Measurements from ENCODE around the gene DENND2C.

The DENND2C gene

DNA sequence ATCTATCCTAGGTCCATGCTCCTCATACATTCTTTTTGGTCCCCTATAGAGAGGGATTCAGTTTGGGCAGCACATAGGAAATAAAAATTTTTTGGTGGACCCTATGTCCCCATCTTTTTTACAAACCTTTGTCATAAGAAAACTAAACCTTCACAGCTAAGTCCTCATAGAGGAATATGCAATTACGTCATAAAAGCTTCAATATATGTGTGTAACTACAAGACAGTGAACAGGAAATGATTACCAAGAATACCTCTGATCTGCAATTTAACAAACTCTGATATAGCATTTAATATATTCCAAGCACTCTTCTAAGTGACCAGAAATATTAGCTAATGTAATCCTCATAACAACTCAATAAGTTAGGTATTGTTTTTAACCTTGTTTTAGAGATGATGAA is 6.3 kb upstream of the DENND2C start:
- DNase-seq (ENCODE audit: low read depth): no peak

DNA sequence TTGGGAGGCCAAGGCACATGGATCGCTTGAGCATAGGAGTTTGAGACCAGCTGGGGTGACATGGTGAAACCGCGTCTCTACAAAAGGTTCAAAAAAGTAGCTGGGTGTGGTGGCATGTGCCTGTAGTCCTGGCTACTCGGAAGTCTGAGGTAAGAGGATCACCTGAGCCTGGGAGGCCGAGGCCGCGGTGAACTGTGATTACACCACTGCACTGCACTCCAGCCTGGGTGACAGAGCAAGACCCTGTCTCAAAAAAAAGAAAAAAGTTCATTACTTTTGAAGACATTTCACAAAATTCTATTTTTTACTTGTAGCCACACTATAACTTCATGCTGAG is 2.1 kb upstream of the DENND2C start:
- no peak for DNase-seq (ENCODE audit: low read depth)

DNA sequence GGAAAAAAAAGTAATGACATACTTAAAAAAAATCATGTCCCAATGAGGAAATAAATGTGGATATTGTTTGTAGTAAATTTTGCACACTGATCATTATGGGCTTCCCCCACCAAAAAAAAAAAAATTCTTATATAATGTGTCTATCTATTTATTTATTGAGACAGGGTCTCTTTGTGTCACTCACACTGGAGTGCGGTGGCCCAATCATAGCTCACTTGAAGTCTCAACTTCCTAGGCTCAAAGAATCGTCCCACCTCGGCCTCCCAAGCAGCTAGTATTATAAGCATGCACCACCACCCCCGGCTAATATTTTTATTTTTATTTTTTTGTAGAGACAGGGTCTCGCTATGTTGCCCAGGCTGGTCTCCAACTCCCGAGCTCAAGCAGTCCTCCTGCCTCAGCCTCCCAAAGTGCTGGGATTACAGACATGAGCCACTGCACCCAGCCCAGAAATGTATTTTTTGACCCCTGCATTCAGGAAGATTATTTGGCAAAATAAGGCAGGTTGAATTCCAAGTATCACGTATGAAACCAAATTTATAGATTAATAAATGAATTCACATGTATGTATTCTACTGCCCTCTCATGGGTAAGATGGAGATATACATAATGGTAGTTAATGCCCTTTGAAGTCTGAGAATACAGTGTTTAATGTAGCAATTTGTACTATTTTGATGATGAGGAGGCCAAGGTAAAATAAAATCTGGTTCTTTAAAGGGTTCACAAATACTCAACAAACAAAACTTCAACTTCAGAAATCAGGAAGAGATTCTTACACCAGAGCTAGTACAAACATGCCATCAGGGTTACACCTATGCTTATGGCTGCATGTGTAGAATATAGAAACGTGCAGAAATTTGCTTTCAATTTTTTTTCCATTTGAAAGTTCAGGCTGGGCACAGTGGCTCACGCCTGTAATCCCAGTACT is 1.4 kb upstream of the DENND2C start:
- peak; percentile 9 for DNase-seq (ENCODE audit: low read depth)

DNA sequence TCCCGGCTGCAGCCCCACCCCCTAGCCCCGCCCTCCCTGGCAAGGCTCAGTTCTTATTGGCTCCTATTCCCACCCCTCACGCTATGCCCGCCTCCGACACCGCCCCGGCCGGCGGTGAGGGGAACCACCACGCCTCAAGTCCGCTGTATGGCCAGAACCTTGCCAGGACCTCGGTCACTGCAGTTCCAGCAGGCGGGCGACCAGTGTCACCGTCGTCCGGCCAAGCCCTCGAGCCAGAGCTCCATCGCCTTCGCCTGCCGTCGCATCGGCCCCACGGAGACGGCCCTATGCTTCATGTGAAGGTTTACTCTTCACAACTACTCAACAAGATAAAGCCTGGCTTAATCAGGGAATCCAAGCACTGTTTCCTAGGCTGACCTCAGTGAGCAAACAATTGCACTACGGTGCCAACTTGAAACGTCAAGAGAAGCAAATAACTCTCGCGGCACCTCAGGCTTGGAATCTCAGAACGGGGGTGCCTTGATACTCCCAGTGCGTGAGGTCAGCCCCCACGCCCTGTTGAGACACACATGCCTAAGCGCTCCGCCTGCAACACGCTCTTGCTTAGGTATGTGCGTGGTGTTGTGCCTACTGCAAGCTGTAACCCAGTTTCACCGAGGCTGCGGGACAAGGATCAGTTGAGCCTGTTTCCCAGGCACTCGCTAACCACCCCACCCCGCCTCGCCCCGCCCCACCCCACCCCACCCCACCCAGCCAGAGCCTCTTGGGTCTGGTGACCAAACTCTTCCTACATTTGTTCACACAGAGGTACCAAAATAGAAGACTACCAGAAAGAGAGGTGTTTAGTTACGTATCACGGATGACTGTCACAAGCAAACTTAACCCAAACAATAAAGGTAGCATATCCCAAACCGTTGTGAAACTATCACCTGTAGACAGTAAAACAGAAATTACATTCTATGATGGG is 498 bp upstream of the DENND2C start:
- peak; percentile 89 for DNase-seq (ENCODE audit: low read depth)

DNA sequence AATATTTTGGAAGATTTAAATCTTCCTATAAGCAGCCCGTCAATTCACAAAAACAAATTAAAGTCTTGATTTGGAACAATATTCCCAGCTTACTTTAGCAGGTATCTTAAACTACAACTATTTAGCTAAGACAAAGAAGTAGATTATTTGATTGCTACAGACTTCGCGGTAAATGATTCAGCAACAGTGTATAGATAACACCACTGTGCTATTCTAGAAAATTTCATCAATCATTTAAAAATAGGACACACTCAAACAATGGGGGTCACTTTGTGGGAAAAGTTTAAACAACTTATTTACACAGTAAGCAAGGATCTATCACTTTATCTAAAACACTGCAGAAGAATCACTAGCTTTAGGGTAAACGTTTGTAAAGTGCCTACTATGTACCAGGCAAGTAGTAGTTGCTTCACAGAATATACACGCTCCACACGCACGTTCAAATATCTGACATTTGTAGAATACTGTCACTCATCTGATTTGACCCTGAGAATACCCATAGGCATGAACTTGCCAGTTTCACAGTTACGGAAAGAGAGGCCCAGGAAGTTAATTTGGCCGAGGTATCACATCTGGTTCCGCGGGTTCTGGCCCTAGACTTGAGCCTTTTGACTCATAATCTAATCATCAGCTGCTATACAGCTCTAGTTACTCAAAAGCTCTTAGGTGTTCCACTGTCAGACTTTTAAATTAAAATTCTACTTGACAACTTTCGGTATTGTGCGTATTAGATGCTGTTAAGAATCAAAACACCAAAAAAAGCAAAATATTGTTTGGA is 876 bp downstream of the DENND2C start:
- peak; percentile 19 for DNase-seq (ENCODE audit: low read depth)

DNA sequence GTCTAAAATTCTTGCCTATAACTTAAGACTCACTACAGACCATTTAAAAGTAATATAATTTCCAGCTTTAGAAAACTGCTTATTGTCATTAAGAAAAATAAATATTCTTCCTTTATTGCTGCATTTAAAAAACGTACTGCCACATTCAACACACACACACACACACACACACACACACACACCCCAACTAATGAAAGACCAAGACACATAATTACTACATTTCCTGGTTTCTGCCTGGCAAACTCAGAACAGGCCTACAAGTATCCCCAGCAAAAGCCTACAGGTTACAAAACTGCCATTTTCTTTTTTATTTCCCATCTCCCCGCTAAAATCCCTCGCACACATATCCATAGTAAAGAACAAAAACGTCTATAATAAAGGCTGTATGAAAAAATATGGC is 1.5 kb downstream of the DENND2C start:
- DNase-seq (ENCODE audit: low read depth): no peak

DNA sequence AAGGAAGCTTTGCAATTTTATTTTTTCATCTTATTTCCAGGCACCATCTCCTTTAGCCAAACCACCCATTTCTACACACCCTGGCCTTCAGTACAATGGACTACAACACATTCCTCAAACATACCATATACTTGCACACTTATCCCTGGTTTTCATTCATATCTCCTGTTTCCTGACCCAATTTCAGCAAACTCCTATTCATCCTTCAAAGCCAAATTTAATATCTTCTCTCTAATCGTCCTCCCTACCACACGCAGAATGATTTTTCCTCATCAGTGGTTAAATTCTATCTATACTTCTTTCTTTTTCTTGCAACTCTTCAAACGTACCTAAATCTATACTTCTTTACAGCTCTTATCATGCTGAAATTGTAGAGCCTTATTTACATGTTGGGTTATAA is 2.9 kb downstream of the DENND2C start:
- no peak for DNase-seq (ENCODE audit: low read depth)

DNA sequence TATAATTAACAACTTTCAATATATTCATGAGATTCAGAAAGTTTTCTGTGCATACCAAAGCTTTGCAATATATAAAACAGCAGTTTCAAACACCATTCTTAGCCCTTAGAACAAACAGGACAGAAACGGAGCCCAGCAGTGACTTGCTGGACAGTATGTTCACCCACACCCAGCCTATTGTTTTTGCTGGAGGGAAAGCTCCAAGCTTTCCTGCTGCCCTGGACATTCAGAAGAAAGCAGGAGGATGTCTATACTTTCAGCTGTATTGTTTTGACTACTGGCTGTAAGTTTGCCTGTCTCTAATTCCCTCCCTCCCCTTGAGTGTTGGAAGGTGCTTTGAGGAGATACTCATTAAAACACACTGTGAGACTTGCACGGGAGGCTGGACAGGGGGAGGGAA is 9.6 kb downstream of the DENND2C start:
- DNase-seq (ENCODE audit: low read depth): no peak

DNA sequence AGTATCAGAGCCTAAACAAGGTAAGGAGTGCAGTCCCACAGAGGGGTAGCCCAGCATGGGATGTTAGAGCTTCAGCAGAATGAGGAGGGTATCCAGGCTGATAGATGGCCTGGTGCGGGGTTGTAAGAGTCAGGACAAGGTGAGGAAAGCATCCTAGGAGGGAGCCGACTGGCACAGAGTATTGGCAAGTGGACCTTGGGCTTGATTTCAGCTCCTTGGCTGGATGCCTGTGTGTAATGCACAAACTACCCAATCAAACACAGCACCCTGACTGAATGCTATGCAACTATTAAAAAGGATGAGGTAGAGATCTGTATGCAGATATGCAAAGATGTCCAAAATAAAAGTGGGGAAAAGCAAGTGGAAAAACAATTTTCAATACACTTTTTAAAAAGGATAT is 18.0 kb downstream of the DENND2C start:
- DNase-seq (ENCODE audit: low read depth): no peak

DNA sequence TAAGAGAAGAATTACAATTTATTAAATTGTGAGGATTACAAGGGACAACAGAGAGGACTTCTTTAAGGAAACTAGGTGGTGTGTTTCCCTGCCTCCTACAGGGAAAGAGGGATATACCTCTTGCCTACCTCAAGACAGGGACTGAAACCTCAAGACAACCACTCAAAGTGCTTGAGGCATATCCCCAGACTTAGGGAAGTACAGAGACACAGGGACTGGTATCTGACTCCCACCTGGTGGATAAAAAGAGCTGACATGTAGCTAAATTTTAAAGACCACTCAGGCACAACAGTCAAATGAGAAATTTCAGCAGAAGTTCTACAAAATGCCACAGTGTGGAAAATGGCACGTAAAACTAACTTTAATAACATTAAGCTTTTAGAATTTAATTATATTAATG is 21.3 kb downstream of the DENND2C start:
- no peak for DNase-seq (ENCODE audit: low read depth)

DNA sequence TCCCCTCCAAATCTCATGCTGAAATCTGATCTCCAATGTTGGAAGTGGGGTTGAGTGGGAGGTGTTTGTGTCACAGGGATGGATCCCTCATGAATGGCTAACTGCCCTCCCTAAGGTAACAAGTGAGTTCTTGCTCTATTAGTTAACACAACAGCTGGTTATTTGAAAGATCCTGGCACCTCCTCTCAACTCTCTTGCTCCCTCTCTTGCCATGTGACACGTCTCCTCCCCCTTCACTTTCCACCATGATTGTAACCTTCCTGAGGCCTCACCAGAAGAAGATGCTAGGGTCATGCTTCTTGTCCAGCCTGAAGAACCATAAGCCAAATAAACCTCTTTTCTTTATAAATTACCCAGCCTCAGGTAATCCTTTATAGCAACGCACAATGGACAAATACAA is 28.5 kb downstream of the DENND2C start:
- DNase-seq (ENCODE audit: low read depth): no peak

DNA sequence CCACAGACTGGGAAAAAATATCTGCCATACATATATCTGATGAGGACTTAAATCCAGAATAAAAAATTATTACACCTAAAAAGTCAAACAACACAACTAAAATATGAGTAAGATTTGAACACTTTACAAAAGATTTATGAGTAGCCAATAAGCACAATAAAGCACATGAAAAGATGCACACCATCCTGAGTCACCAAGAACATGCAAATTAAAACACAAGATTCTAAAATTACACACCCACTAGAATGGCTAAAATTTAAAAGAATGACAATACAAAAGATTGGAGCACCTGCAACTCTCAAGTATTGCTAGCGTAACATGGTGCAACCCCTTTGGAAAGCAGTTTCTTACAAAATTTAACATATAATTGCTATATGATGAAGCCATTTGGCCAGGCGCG is 30.9 kb downstream of the DENND2C start:
- no peak for DNase-seq (ENCODE audit: low read depth)

DNA sequence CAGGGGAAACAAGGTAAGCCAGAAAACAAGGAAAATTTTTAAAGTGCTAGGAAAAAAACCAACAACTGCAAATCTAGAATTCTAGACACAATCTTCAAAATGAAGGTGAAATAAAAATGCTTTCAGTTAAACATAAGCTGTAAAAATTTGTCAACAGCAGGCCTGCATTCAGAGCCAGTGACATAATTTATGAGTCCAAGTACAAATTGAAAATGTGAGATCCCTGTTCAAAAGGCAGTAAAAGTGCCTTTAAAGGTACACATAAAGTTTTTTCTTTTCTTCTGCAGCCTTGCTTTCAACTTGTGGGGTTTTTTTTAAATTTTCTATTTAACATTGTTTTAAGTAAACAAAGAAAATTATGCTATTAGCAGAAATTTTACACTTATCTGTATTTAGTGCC is 37.4 kb downstream of the DENND2C start:
- DNase-seq (ENCODE audit: low read depth): no peak

DNA sequence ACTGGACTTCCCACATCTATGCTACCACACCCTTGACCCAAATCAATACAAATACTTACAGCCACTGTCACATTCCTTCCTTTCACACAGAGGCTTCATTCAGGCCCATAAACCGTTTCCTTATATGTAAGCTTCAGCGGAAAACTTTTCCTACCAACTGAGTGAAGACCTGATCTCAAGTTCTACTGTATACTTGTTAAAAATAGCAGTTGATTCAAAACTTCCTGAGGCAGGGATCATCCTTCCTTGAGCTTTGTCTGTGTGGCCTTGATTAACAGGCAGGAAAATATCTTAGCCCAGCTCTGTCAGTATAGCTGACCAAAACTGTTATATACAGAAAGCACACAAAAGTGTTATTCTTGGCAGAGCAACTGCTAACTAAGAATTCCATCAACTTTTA is 42.7 kb downstream of the DENND2C start:
- DNase-seq (ENCODE audit: low read depth): peak; percentile 14

DNA sequence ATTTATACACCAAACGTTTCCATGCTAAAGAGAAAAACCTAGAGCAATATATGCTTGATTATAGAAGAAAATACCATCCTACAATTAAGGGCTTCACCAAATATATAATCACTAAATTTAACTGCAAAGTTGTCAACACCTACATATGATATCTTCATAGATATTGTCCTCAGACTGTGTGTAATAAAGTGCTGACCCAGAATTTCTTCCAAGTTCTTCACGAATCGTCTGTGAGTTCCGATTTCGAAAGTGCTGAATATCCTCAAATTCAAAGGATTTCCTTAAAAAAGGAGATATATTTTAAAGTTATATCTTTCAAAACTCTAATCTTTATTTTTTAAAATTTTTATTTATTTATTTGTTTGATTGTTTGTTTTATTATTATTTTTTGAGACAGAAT is 46.5 kb downstream of the DENND2C start:
- DNase-seq (ENCODE audit: low read depth): no peak

DNA sequence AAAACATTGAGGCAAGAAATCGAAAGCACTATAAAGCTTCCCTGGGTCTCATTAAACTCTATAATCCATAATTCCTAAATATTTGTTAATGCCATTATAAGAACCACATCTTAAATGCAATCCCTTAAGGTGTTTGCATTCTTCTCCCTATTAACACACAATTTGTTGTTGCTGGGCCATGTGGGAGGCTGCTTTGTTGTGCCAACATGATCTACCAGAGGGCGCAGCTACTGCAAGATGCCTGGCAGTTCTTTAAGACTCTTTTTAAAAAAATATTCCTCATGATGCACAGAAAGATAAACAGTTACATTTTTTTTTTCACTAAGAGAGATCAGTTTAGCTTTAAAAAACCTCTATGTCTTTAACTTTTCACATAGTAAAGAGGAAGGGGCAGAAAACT is 49.4 kb downstream of the DENND2C start:
- no peak for DNase-seq (ENCODE audit: low read depth)

DNA sequence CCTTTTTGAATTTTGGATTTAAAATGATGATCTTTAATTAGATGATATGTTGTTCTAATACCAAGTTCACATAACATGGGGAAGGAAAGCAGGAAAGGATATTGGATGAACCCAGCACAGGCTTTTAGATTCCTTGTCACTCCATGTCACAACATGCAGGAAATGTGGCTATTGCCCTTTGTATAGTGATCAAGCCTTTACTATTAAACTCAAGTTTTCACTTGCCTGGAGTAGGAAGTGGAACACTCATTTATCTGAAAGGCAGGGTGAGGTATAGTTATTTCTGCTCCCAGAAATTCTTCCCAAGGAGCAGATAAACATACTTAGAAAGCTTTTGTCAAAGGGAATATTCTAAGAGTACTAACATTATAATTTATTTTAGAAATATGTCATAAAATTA is 51.2 kb downstream of the DENND2C start:
- peak; percentile 1 for DNase-seq (ENCODE audit: low read depth)

DNA sequence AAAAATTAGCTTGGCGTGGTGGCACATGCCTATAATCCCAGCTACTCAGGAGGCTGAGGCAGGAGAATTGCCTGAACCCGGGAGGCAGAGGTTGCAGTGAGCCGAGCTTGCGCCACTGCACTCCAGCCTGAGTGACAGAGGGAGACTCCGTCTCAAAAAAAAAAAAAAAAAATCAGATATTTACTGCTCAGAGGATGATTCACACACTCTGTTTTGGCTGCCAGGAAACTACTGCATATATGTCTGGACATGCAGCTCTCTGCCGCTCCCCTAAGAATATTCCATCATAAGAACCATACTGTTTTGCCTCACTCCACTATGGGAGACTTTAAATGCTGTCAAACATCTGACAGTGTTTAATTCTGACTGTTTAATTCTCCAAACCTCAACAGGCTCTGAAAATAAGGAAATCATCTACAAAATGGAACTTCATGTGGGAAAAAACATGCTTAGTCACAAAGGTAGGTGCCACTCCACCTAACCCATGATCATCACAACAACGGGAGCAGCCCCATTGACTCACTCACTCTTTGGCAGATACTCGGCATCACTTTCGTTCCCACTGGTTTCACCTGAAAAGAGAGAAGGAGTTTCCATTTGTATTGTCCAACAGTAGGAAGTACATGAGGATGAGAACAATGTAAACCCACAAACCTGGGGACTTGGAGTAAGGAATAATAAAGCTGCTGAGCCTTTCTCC is 59.2 kb downstream of the DENND2C start:
- DNase-seq (ENCODE audit: low read depth): peak; percentile 6

DNA sequence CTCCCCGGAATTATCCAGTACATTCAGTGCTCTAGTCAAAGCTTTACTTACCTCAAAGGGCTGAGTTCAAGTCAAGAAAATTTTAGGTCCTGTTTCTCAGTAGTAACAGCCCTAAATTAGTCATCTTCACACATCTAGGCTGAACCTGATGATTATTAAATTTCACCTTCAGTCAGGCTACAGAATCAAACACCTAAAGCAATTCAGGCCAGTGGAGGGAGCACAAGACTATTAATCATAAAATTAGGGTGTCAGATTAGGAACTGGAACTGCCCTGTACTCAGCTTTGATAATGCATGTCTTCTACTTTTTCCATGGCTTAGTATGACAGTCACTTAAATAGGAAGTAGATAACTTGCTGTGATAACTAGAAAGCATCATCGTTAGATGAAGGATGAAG is 60.0 kb downstream of the DENND2C start:
- no peak for DNase-seq (ENCODE audit: low read depth)

DNA sequence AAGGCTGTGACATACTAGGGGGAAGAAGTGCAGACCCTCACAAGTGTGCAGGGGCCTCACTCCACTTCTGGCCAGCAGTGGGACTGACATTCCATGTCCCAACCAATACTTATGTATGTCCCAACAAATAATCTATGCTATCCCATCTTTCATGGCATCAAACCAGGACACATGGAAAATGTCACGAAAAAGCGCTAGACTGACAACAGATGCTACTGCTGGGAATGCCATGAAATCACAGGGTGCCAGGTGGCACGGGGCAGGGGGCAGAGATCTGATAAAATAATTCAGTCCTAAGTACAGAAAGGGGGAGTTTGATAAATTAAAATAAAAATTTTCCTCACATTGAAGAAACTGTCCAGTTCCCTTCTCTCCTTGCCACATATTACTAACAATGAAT is 60.8 kb downstream of the DENND2C start:
- no peak for DNase-seq (ENCODE audit: low read depth)

DNA sequence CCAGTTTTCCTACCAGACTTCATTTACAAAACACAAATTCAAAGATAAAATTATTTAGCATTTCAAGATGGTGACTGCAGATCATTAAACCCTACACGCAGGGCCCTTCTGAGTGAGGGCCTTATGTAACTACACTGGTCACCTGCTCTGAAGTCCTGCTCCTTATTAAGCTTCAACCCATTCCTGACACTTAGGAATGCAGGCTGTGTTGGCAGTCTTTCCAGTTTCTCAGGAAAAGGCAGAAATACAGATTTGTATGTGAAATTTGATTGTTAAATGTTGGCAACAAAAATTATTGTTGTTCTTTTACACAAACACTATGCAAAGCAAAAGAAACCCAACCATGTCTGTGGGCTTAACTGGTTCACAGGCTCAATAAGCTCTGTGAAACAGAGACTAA is 62.6 kb downstream of the DENND2C start:
- DNase-seq (ENCODE audit: low read depth): no peak

DNA sequence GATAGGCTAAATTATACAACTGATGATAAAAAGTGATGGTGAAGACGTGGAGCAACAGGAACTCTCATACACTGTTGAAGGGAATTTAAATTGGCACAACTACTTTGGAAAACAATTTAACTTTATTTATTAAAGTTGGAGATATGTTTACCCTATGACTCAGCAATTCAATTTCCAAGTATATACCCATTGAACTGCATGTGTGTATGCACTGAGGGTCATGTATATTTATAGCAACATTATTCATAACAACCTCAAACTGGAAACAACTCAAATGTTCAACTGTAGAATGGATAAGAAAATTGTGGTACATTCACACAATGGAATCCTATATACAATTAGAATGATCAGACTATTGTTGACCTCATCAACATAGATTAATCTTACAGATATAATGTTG is 71.9 kb downstream of the DENND2C start:
- peak; percentile 28 for DNase-seq (ENCODE audit: low read depth)

All from EH (cell line).